ENCODE measurements around the gene NUP43.
"Not testable (repeated sequence)": the region's sequence is repeated elsewhere in the genome, so short reads cannot be mapped to it uniquely, and the experiment has no call there.

Gene NUP43

GRCh38 chr6:149746147-149746946 is at the start of gene NUP43:
NUP43 (minus strand) TSS chr6:149746529; CDS start chr6:149746495, 34 bp downstream.
- peak; percentile 90 for DNase-seq (ENCODE audit: low spot score)

GRCh38 chr6:149783551-149783950 is 37.2 kb upstream of the NUP43 start:
- DNase-seq (ENCODE audit: low spot score) = no peak

- no peak for DNase-seq (ENCODE audit: low spot score)
Measured at GRCh38 chr6:149782337-149782736, 36.0 kb upstream of the NUP43 start.

- DNase-seq (ENCODE audit: low spot score) = no peak
Measured at GRCh38 chr6:149781715-149782114, 35.4 kb upstream of the NUP43 start.

- no peak for DNase-seq (ENCODE audit: low spot score)
Measured at GRCh38 chr6:149779644-149779963, 33.3 kb upstream of the NUP43 start.

GRCh38 chr6:149777624-149778023 is 31.3 kb upstream of the NUP43 start:
- DNase-seq (ENCODE audit: low spot score) = no peak

- DNase-seq (ENCODE audit: low spot score) = no peak
Measured at GRCh38 chr6:149771925-149772324, 25.6 kb upstream of the NUP43 start.

- DNase-seq (ENCODE audit: low spot score) = no peak
Measured at GRCh38 chr6:149771185-149771584, 24.9 kb upstream of the NUP43 start.

- no peak for DNase-seq (ENCODE audit: low spot score)
Measured at GRCh38 chr6:149769676-149770075, 23.3 kb upstream of the NUP43 start.

- DNase-seq (ENCODE audit: low spot score) = no peak
Measured at GRCh38 chr6:149766156-149766769, 19.9 kb upstream of the NUP43 start.

GRCh38 chr6:149763866-149764265 is 17.5 kb upstream of the NUP43 start:
- DNase-seq (ENCODE audit: low spot score) = no peak

- DNase-seq (ENCODE audit: low spot score) = no peak
Measured at GRCh38 chr6:149761438-149761837, 15.1 kb upstream of the NUP43 start.

GRCh38 chr6:149756261-149756636 is 9.9 kb upstream of the NUP43 start:
- no peak for DNase-seq (ENCODE audit: low spot score)

GRCh38 chr6:149755300-149756260 is 9.3 kb upstream of the NUP43 start:
- no peak for DNase-seq (ENCODE audit: low spot score)

GRCh38 chr6:149754548-149754947 is 8.2 kb upstream of the NUP43 start:
- no peak for DNase-seq (ENCODE audit: low spot score)

GRCh38 chr6:149753374-149753637 is 7.0 kb upstream of the NUP43 start:
- DNase-seq (ENCODE audit: low spot score) = not testable (repeated sequence)

- DNase-seq (ENCODE audit: low spot score) = no peak
Measured at GRCh38 chr6:149752600-149753373, 6.5 kb upstream of the NUP43 start.

GRCh38 chr6:149751920-149752319 is 5.6 kb upstream of the NUP43 start:
- not testable (repeated sequence) for DNase-seq (ENCODE audit: low spot score)

GRCh38 chr6:149751239-149751638 is 4.9 kb upstream of the NUP43 start:
- no peak for DNase-seq (ENCODE audit: low spot score)

GRCh38 chr6:149750136-149750609 is 3.8 kb upstream of the NUP43 start:
- peak; percentile 63 for DNase-seq (ENCODE audit: low spot score)

- peak; percentile 98 for DNase-seq (ENCODE audit: low spot score)
Measured at GRCh38 chr6:149749594-149750135, 3.3 kb upstream of the NUP43 start, which contains the start of gene PCMT1. PCMT1 (plus strand) TSS chr6:149749741; CDS start chr6:149749902, 161 bp downstream.

Measured in AG08396 (cell line).